Panc1 (cell line): ENCODE results near the gene NR5A2.

Source experiments
- CTCF ChIP-seq: fragments of 450-650 bp; IDR thresholded peaks from 2 replicates; pipeline ENCODE4 v1.5.1; 2017; ENCODE audit warnings: mild to moderate bottlenecking
- POLR2AphosphoS5 ChIP-seq: IDR thresholded peaks from 2 replicates; pipeline ENCODE4 v1.6.1; 2012; ENCODE audit warnings: mild to moderate bottlenecking, low read depth, low read length, moderate library complexity
- SIN3A ChIP-seq: IDR thresholded peaks from 2 replicates; pipeline ENCODE4 v1.6.1; 2012; ENCODE audit warnings: low read depth, mild to moderate bottlenecking, low read length, moderate library complexity, borderline replicate concordance; ENCODE audit not compliant: insufficient read depth
- TCF7L2 ChIP-seq: IDR thresholded peaks from 2 replicates; pipeline ENCODE4 v1.6.1; 2011; ENCODE audit warnings: mild to moderate bottlenecking, low read depth, low read length, inconsistent platforms

GRCh38 chr1:200143347-200143746, 115.8 kb downstream of the NR5A2 start:
- TF ChIP-seq CTCF: no peak
- TF ChIP-seq POLR2AphosphoS5: no peak
- no peak for TF ChIP-seq SIN3A
- no peak for TF ChIP-seq TCF7L2
